ENCODE results near the gene MFF. TPM values are rescaled to one million over a fixed set of nuclear protein-coding genes. Genes with fewer than 3 reads are reported as not detected.
A peak's percentile ranks its signal among the peaks of the same experiment; 100 is the strongest.

Gene MFF
- total RNA-seq, 3 donors from 2014 or later (not counting 1 experiment from before 2014, with no cell fraction given): 57.7 to 60.8 (median 59.8) TPM

DNA sequence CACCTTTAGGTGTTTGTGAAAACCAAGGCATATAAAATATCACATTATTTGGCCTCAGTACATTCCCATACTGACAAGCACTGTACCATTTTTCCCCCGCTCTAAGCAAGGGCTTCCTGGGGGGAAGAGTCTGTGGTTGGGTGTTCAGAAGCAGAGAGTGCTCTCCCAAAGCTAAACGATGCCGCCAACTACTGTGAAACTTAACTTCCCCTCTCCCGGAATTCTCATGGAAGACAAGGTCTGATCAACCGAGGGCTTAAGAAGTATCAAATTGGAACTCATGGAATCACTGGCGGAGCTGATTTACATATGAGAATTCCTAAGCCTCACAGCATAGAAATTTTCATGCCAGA, 433 bp upstream of the MFF start:
- Histone ChIP-seq H3K27me3 (ENCODE audit: control insufficient read depth, insufficient read depth, low read length) (no peaks in the 10 kb centered on the region), H3K4me3 (ENCODE audit: low read length) (peak overlapping the region; percentile 78), H3K9me3 (ENCODE audit: control insufficient read depth, insufficient read depth, low read length) (no peaks in the 10 kb centered on the region), H3K27ac (ENCODE audit: low read length) (peak overlapping the region; percentile 17), H3K36me3 (ENCODE audit: control insufficient read depth, insufficient read depth, low read length) (no peaks in the 10 kb centered on the region), H3K4me1 (ENCODE audit: control insufficient read depth, insufficient read depth, low read length) (peaks cover 32% of the 10 kb centered on the region)
- Mint-ChIP-seq H3K27me3 (ENCODE audit: low read depth in 2 of 2) (no peaks in the 10 kb centered on the region), H3K4me3 (peak overlapping the region; percentile 91), H3K9me3 (no peaks in the 10 kb centered on the region), H3K4me1 (peaks cover 54 to 61% of the 10 kb centered on the region in 2 donors), H3K36me3 (no peaks in the 10 kb centered on the region), H3K27ac (peak overlapping the region; percentile 82 to 85)
- intact Hi-C loops (cut with micrococcal nuclease): loop anchor here (2.0 to 10.0 kb wide), 2 partner anchors 150 to 534 kb away; partner anchors contain the start of gene AGFG1
- WGBS (ENCODE audit: insufficient coverage): 12% methylated on average over 5 of the region's 6 CpGs
- DNase-seq: no peak
- peak in 1 of 3 donors; percentile 3 for ATAC-seq
- TF ChIP-seq, protein P1, sequence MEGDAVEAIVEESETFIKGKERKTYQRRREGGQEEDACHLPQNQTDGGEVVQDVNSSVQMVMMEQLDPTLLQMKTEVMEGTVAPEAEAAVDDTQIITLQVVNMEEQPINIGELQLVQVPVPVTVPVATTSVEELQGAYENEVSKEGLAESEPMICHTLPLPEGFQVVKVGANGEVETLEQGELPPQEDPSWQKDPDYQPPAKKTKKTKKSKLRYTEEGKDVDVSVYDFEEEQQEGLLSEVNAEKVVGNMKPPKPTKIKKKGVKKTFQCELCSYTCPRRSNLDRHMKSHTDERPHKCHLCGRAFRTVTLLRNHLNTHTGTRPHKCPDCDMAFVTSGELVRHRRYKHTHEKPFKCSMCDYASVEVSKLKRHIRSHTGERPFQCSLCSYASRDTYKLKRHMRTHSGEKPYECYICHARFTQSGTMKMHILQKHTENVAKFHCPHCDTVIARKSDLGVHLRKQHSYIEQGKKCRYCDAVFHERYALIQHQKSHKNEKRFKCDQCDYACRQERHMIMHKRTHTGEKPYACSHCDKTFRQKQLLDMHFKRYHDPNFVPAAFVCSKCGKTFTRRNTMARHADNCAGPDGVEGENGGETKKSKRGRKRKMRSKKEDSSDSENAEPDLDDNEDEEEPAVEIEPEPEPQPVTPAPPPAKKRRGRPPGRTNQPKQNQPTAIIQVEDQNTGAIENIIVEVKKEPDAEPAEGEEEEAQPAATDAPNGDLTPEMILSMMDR (IDR thresholded peaks at IDR 0.05): no peak

DNA sequence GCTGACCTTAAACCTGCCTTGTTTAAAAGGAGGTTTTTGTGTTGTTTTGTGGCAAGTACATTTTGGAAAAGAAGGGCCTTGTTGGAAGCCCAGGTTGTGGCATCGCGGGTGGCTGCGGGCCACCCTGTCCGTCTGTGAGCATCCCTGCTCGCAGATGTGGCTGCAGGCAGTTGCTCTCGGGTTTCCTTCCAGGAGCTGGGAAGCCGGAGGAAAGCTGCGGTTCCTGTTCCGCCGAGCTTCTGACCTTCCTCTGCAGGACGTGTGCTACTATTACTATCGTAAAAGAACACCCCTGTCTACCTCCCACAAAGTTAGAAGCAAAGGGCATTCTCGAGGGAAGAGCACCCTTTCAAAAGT, 766 bp downstream of the MFF start:
- Mint-ChIP-seq H3K4me3 (peak overlapping the region; percentile 91), H3K27ac (peak overlapping the region; percentile 82 to 85), H3K36me3 (no peaks in the 10 kb centered on the region), H3K4me1 (peaks cover 46 to 50% of the 10 kb centered on the region in 2 donors), H3K27me3 (ENCODE audit: low read depth in 2 of 2) (no peaks in the 10 kb centered on the region), H3K9me3 (no peaks in the 10 kb centered on the region)
- ATAC-seq: no peak
- Histone ChIP-seq H3K4me3 (ENCODE audit: low read length) (peak overlapping the region; percentile 78), H3K36me3 (ENCODE audit: control insufficient read depth, insufficient read depth, low read length) (peaks cover 3% of the 10 kb centered on the region), H3K27me3 (ENCODE audit: control insufficient read depth, insufficient read depth, low read length) (no peaks in the 10 kb centered on the region), H3K4me1 (ENCODE audit: control insufficient read depth, insufficient read depth, low read length) (peaks cover 23% of the 10 kb centered on the region), H3K9me3 (ENCODE audit: control insufficient read depth, insufficient read depth, low read length) (no peaks in the 10 kb centered on the region), H3K27ac (ENCODE audit: low read length) (peak overlapping the region; percentile 67)
- TF ChIP-seq, protein P1 (IDR thresholded peaks at IDR 0.05): no peak
- DNase-seq: no peak
- 0% methylated on average over 13 of the region's 13 CpGs for WGBS (ENCODE audit: insufficient coverage)
- intact Hi-C loops (cut with micrococcal nuclease): loop anchor here (1.0 to 10.0 kb wide), 3 partner anchors 149 to 535 kb away; partner anchors contain the start of gene AGFG1

DNA sequence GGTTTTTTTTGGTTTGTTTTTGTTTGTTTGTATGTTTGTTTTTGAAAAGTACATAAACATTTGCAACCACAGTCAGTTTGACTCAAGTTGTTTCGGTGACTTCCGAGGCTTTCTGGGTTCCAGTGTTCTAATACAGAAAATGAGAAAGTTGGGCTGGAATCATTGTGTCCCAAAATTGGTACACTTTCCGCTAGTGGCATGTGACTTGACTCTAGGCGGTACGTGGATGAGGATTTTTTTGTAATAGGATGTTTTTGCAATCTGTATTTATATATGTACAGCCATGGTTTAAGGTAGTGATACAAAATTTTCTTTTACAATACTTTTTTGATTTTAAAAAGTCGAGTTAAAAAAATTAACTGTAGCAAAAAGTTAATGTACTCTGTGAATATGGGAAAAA, 1.7 kb downstream of the MFF start:
- no peak for DNase-seq
- Mint-ChIP-seq H3K4me3 (peak overlapping the region; percentile 91), H3K36me3 (no peaks in the 10 kb centered on the region), H3K27me3 (ENCODE audit: low read depth in 2 of 2) (no peaks in the 10 kb centered on the region), H3K9me3 (no peaks in the 10 kb centered on the region), H3K27ac (peak overlapping the region; percentile 82 to 85), H3K4me1 (peaks cover 46 to 47% of the 10 kb centered on the region in 2 donors)
- TF ChIP-seq, protein P1 (IDR thresholded peaks at IDR 0.05): no peak
- H3K27ac ChIP-seq (ENCODE audit: low read length): no peak overlapping the region
- ATAC-seq: no peak
- 95% methylated on average over 4 of the region's 6 CpGs for WGBS (ENCODE audit: insufficient coverage)
- H3K36me3 ChIP-seq (ENCODE audit: control insufficient read depth, insufficient read depth, low read length): peaks cover 11% of the 10 kb centered on the region
- H3K4me1 ChIP-seq (ENCODE audit: control insufficient read depth, insufficient read depth, low read length): peaks cover 20% of the 10 kb centered on the region
- no peak overlapping the region for H3K4me3 ChIP-seq (ENCODE audit: low read length)
- H3K27me3 ChIP-seq (ENCODE audit: control insufficient read depth, insufficient read depth, low read length): no peaks in the 10 kb centered on the region
- H3K9me3 ChIP-seq (ENCODE audit: control insufficient read depth, insufficient read depth, low read length): no peaks in the 10 kb centered on the region
- intact Hi-C loops (cut with micrococcal nuclease): loop anchor here (10.0 kb wide), 1 partner anchor 148 kb away; the partner anchor contains the start of gene AGFG1

DNA sequence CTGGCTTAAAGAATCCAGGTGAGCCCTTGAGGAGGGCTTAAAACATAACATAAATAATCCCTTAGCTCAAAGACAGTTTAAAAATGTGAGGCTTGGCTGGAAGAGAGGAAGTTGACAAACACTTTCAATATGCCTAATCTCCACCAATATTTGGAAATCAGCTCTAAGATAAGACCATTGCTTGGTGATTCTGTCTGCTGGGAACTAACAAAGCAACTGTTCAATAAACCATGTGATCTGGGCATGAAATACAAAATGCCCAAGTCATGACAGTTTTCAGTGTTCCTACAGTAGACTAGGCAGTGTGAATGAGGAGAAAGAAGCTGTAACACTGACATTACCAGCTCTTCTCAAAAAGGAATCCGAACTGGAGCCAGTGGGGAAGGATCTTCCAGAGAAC, 10.7 kb downstream of the MFF start:
- 100% methylated on average over 1 of the region's 1 CpG for WGBS (ENCODE audit: insufficient coverage)
- Histone ChIP-seq H3K27me3 (ENCODE audit: control insufficient read depth, insufficient read depth, low read length) (no peaks in the 10 kb centered on the region), H3K4me3 (ENCODE audit: low read length) (no peak overlapping the region), H3K27ac (ENCODE audit: low read length) (no peak overlapping the region), H3K4me1 (ENCODE audit: control insufficient read depth, insufficient read depth, low read length) (no peaks in the 10 kb centered on the region), H3K9me3 (ENCODE audit: control insufficient read depth, insufficient read depth, low read length) (no peaks in the 10 kb centered on the region), H3K36me3 (ENCODE audit: control insufficient read depth, insufficient read depth, low read length) (peaks cover 59% of the 10 kb centered on the region)
- Mint-ChIP-seq H3K27ac (peak overlapping the region in 1 of 2 donors; percentile 15), H3K4me1 (peaks cover 5 to 11% of the 10 kb centered on the region in 2 donors), H3K9me3 (no peaks in the 10 kb centered on the region), H3K36me3 (peaks cover 15% of the 10 kb centered on the region), H3K27me3 (ENCODE audit: low read depth in 2 of 2) (no peaks in the 10 kb centered on the region), H3K4me3 (no peak overlapping the region)
- intact Hi-C loops (cut with micrococcal nuclease): no loop called here
- ATAC-seq (no peak), DNase-seq (no peak)
- TF ChIP-seq, protein P1 (IDR thresholded peaks at IDR 0.05): no peak
